LoVo (cell line): ENCODE measurements around the gene FANCL.
"Not testable (repeated sequence)": the region's sequence is repeated elsewhere in the genome, so short reads cannot be mapped to it uniquely, and the experiment has no call there.

Source experiments
- DNase-seq: peaks from one replicate; pipeline ENCODE4 v3.0.0-alpha.2; 2016; ENCODE audit warnings: low spot score

FANCL gene

DNA sequence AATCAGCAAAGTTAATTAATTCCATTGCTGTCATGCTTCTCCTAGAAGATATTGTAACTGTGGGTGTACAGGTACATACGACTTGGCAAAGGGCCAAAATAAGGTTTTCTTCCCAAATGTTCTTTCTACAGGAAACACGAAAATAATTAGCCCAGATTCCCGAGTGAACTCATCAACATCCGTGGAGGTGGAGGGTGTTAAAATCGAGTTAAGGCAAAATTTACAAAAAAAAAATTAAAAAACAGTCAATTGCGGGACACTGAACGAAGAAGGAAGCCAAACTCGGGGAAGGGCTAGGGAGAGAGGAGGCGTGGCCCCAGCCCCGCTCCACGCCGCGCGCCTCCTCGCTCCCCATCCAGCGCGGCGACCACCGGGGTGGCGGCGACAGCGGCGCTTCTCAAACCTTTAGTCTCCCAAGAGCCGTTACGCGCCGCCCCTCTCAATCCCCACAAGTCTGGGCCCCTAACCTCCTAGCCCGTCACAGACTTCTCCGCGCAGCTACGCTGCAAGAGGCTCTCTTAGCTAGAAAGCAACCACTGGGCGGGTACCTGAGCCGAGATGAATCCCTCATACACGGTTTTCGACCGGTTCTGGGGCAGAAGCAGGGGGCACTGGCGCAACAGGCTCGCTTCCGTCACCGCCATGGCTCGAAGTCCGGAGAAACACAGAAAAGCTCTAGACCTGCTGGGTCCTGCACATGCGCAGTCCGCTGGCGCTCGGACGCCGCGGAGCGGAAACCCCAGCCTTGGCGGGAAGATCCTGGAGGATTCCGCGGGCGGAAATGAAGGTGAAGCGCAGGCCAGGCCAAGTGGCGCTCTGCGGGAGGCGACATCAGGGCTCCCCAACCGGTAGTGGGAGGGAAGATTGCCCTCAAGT is at the start of gene FANCL:
FANCL (minus strand) TSS at position 656 of the 876 bp plus-strand sequence; CDS start at position 644, 12 bp downstream.
- peak; percentile 92 for DNase-seq

GRCh38 chr2:58289029-58289428 is 47.9 kb upstream of the FANCL start:
- no peak for DNase-seq

DNA sequence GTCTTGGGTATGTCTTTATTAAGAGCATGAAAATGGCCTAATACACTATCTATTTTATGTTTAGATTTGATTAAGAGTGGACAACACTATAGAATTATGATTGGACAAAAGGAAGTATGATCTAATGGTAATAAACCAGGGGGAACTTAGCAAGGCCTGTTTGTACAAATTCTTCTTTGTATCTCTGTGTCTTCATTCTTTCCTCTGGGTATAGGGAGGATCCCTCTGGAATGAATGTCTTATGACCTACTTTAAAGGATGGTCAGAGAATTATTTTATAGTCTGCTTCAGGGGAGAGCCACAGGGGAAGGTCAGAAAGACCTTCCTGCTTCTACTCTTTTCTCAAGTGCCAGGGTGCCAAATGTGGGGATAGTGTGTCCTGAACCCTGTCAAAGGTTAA is 42.8 kb upstream of the FANCL start:
- DNase-seq = no peak

DNA sequence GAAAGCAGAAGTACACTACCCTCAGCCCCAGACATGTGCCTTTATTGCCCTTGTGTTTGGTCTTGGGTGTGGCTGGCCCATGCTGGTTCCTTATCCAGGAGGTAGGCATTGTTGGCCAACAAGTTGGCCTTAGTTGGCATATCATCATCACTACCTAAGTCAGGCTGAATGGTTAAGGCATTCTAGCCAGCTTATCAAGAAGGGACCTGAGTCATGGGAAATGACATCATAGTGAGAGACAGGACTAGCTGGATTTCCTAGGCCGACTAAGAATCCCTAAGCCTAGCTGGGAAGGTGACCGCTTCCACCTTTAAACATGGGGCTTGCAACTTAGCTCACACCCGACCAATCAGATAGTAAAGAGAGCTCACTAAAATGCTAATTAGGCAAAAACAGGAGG is 34.0 kb upstream of the FANCL start:
- not testable (repeated sequence) for DNase-seq

GRCh38 chr2:58271826-58272225 is 30.7 kb upstream of the FANCL start:
- DNase-seq = no peak

DNA sequence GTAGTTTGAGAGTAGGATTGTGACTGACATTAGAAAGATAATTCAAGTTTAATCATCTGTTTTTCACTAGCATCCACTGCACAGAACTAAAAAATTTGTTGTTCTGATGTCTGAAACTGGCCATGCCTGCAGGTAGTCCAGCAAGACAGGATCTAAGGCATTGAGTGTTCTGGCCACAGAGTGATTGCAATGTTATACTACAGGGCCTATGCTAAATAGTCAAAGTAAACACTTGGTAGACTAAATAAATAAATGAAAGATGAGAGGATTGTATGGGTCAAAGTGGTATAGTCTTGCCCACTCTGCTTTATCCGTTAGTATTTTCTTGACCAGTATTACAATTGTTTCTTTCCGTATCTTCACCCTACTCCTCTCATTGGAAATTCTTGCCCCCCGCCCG is 27.6 kb upstream of the FANCL start:
- DNase-seq = no peak

DNA sequence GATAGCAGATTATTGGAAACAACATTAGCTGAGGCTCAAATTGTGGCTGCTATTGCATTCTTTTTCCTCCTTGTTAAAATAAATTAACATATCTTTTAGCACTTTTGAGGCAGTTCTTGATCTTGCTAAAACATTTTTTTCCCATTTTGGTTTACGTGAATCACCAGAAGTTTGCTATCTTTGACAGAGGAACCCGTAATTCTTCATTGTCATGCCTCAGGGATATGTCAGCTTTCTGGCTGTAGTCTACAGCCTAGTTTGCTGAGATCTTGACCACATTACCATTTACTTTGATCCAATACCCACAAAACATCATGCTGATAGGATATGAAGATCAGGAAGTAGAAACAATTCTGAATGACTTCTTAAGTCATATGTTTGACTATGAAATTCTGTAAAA is 25.1 kb upstream of the FANCL start:
- DNase-seq = no peak

DNA sequence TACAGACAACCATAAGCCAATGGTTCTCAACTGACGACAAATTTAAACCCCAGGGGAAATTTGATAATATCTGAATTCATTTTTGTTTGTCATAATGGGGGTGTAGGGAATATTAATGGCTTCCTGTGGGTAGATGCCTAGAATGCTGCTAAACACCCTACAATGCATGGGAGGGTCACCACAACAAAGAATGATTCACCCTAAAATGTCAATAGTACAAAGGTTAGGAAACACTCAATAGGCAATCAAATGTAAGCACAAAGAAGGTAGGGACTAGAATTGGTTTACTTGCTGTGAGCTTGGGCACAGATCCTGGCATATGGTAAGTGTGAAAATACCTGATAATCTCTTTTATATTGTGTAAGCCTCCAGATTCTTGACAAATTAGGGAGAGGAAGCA is 20.1 kb upstream of the FANCL start:
- no peak for DNase-seq

DNA sequence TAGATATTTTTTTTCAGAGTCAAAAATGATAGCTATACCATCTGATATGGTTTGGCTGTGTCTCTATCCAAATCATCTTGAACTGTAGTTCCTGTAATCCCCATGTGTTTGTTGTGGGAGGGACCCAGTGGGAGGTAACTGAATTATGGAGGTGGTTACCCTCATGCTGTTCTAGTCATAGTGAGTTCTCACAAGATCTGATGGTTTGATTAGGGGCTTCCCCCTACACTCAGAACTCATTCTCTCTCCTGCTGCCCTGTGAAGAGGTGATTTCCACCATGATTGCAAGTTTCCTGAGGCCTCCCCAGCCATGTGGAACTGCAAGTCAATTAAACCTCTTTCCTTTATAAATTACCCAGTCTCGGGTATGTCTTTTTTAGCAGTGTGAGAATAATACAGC is 17.3 kb upstream of the FANCL start:
- DNase-seq = not testable (repeated sequence)

GRCh38 chr2:58251331-58252201 is 10.4 kb upstream of the FANCL start:
- DNase-seq = not testable (repeated sequence)

DNA sequence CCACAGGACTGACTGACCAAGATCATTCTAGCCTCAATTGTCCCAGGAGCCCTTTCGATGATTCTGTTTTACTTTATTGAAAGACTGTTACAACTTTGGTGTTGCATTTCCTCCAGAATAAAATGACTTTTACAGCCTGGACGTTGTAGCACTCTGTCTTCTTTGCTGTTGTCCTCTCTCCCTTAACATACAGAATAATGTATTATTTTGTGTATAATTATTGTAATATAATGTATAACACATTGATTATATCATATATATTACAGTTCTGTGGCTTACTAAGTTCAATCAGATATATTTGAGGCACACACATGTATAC is 380 bp upstream of the FANCL start:
- DNase-seq = no peak

DNA sequence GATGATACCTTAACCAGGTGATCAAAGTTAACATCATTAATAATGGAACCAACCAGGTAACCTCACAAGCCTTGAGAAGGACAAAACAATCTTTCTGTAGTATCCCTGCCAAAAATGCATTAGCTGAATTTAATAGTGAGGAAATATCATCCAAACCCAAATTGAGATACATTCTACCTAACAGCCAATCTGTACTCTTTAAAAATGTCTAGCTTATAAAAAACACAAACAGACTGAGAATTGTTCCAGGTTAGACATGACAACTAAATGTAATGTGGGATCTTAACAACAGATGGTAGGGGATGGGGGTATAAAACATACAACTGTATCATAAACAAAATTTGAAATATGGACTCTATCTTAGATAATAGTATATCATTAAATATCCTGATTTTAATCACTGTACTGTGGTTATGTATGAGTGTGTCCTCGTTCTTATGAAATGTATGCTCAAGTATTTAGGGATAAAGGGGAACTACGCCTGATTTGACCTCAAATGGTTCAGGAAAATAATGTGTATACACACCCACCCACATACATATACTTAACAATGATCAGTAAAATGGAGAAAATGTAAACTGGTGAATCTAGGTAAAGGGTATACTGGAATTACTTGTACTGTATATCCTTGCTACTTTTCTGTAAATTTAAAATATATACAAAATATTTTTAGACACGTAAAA is 1.7 kb downstream of the FANCL start:
- DNase-seq = no peak

GRCh38 chr2:58237741-58238140 is 3.4 kb downstream of the FANCL start:
- no peak for DNase-seq

DNA sequence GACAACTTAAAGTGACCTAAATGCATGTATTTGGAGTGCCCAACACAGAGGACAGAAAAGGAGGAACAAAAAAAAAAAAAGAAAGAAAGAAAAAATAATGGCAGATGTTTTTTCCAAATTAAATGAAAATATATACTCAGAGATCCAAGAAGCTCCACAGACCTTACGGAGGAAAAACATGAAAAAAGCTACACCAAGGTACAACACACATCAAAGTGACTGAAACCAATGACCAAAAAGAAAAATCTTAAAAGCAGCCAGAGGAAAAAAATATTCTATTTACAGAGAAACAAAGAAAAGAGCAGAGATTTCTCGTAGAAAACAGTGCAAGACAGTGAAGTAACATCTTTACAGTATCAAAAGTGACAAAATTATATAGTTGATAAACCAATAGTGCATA is 5.1 kb downstream of the FANCL start:
- DNase-seq = no peak

GRCh38 chr2:58235170-58235569 is 6.0 kb downstream of the FANCL start:
- no peak for DNase-seq

GRCh38 chr2:58228299-58228698 is 12.8 kb downstream of the FANCL start:
- DNase-seq = no peak

GRCh38 chr2:58227171-58227917 is 13.8 kb downstream of the FANCL start:
- DNase-seq = no peak

DNA sequence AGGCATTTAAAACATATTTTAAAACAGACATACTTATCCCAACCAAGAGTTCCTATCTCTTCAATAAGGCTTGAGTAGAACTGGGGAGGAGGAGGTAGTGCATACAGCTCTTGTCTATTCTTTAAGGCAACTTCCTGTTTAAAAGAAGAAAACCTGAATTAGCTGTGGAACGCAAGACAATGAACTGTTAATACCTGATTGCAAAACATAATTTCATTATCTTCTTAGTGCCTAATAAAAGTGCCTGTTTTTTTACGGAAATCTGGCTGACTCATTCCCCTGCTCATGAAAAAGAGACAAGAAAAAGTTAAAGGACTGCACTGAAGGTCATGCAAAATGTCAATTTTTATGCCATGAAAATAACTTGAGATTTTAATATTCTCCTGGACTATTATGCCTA is 19.2 kb downstream of the FANCL start:
- no peak for DNase-seq

DNA sequence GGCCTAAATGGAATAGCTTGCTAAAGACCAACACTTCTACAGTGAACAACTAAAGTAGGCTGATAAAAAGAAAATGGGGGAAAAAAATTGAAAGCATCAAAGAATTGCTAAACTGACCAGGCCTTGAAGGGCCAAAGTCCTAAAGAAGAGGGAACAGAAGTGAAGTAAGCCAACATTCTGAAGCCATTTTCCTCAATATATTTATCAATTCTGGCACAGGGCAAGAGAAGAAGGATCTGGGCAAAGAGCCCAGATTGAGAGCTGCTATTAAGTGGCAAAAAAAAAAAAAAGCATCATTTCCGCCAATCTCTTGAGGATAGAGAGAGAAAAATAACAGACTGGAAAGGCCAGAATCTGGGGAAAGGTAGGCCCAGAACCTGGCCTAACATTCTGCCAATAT is 25.7 kb downstream of the FANCL start:
- no peak for DNase-seq

DNA sequence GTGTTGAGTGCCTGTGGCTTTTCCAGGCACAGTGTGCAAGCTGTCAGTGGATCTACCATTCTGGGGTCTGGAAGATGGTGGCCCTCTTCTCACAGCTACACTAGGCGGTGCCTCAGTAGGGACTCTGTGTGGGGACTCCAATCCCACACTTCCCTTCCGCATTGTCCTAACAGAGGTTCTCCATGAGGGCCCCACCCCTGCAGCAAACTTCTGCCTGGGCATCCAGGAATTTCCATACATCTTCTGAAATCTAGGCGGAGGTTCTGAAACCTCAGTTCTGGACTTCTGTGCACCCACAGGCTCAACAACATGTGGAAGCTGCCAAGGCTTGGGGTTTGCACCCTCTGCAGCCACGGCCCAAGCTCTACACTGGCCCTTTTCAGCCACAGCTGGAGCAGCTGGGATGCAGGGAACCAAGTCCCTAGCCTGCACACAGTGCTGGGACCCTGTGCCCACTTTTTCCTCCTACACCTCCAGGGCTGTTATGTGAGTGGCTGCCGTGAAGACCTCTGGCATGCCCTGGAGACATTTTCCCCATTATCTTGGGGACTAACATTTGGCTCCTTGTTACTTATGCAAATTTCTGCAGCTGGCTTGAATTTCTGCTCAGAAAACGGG is 30.1 kb downstream of the FANCL start:
- not testable (repeated sequence) for DNase-seq

DNA sequence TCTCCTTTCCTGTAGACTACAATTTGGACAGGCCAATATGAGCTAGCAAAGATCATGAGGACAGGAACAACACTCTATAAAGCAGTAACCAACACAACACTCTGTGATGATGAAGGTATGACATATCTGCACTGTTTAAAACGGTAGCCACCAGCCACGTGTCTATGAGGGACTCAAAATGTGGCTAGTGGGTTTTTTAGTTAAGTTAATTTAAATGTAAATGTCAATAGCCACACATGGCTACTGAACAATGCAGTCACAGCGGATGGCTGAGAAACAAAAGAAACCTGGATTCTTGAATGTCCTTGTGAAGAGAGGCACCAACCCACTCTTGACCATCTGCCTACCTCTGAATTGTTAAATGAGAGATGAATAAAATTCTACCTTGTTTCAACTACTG is 33.9 kb downstream of the FANCL start:
- no peak for DNase-seq
